Esophagus squamous epithelium (tissue), 5 donors: Measurements from ENCODE around the gene ATP6V0C. TPM values are rescaled to one million over a fixed set of nuclear protein-coding genes. Genes with fewer than 3 reads are reported as not detected.

Experiments
- DNase-seq: peaks from one replicate; lab custom pipeline; 2025; lab: John Stamatoyannopoulos, UW
- H3K27ac ChIP-seq, 4 donors: fragments of 200-600 bp; sonication (generic); one replicate each; pipeline ENCODE4 v1.5.1; 2016 to 2019; ENCODE audit warnings: mild to moderate bottlenecking in 1 of 4
- H3K27me3 ChIP-seq, 4 donors: fragments of 200-600 bp; sonication (generic); 1 replicate in 3 of 4; 2 replicates in 1 of 4; pipeline versions ENCODE4 v1.5.1 to v1.6.0; 2017 to 2021; ENCODE audit warnings: antibody characterized with exemption in 1 of 4
- H3K36me3 ChIP-seq, 3 donors: fragments of 200-600 bp; sonication (generic); one replicate each; pipeline ENCODE4 v1.5.1; 2016 to 2019
- H3K4me1 ChIP-seq, 3 donors: fragments of 200-600 bp; sonication (generic); one replicate each; pipeline ENCODE4 v1.5.1; 2017 to 2019
- H3K4me3 ChIP-seq, 4 donors: fragments of 200-600 bp; sonication (generic); 1 replicate in 3 of 4; 2 replicates in 1 of 4; pipeline ENCODE4 v1.5.1; 2016 to 2019; ENCODE audit warnings: mild to moderate bottlenecking in 2 of 4, moderate library complexity in 1 of 4
- H3K9me3 ChIP-seq, 3 donors: fragments of 200-600 bp; sonication (generic); one replicate each; pipeline ENCODE4 v1.5.1; 2016 to 2019
- POLR2A ChIP-seq, 4 donors: fragments of 450-650 bp; IDR thresholded peaks; one replicate each; pipeline ENCODE4 v1.6.1; 2017; ENCODE audit warnings: antibody characterized with exemption in 4 of 4, mild to moderate bottlenecking in 4 of 4, moderate library complexity in 3 of 4
- WGBS, 2 donors: methylation state at CpG; one replicate each; pipeline ENCODE4 v1.1.5; 2018; 5-methylcytosine and 5-hydroxymethylcytosine counted together
- intact Hi-C: fragments of 100-400 bp; cut with DNase I; formaldehyde crosslinking; loops from one replicate; pipeline ENCODE4 v1.15.0; 2022
- total RNA-seq, 4 donors: library from RNA; depleted of rRNA; stranded (reverse); fragments of >200 nt; gene quantifications; one replicate each; pipeline ENCODE4 v1.1.0, GENCODE V29; 2016
- TF ChIP-seq, protein P1 (sequence below), 6 experiments: fragments of 450-650 bp in 4 of 6; fragments of 200-600 bp in 2 of 6; sonication (generic) in 2 of 6; IDR thresholded peaks; one replicate each; pipeline ENCODE4 v1.5.1; 2016 to 2019; ENCODE audit warnings: antibody characterized with exemption in 6 of 6, mild to moderate bottlenecking in 4 of 6, moderate library complexity in 4 of 6
- donor health status: DM: yes; HTN: yes; CAD: no.

The ATP6V0C gene
- total RNA-seq, 4 donors from 2014 or later: 70.8 to 196 (median 125) TPM

DNA sequence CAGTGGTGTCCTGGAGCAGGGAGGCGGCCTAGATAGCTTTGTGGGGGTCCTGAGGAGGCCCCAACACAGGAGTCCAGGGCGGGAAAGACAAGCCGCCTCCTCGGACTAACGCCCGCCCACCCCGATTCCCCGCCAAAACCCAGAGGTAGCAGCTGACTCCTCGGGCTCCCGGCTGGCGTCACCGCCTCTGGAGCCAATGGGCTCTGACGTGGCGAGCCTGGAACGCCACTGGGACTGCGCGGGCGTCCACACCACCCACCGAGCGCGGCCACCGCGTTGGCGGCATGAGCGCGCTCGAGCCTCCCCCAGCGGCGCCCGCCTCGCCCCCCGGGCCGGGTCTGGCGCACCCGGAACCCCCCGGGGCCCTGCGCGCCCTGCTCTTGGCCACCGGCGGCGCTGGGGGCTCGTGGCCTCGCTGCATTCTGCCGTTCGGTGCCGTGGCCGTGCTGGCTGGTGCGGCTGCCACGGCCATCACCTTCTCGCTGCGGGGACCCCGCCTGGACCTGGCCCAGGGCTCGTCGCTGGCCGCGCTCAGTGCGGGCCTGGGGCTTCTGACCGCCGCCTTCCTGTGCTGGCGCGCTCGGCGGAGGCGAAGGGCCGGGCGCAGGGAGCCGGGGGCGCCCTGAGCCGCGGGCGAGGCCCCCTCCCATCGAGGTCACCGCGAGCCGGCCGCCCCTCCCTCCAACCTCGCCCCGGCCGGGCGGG lies 46.1 kb upstream of the ATP6V0C start:
- peak overlapping the region in 3 of 4 donors; percentile 26 to 56 (median 54) for H3K27ac ChIP-seq
- H3K27me3 ChIP-seq: peaks cover 4 to 59% (median 17%) of the 10 kb centered on the region in 4 donors
- intact Hi-C loops: no loop called here
- peaks cover 22 to 57% (median 39%) of the 10 kb centered on the region in 3 donors for H3K4me1 ChIP-seq
- H3K9me3 ChIP-seq: no peaks in the 10 kb centered on the region
- 0 to 1% methylated on average over 6 to 33 of the region's 80 CpGs for WGBS, 2 donors
- TF ChIP-seq, protein P1, sequence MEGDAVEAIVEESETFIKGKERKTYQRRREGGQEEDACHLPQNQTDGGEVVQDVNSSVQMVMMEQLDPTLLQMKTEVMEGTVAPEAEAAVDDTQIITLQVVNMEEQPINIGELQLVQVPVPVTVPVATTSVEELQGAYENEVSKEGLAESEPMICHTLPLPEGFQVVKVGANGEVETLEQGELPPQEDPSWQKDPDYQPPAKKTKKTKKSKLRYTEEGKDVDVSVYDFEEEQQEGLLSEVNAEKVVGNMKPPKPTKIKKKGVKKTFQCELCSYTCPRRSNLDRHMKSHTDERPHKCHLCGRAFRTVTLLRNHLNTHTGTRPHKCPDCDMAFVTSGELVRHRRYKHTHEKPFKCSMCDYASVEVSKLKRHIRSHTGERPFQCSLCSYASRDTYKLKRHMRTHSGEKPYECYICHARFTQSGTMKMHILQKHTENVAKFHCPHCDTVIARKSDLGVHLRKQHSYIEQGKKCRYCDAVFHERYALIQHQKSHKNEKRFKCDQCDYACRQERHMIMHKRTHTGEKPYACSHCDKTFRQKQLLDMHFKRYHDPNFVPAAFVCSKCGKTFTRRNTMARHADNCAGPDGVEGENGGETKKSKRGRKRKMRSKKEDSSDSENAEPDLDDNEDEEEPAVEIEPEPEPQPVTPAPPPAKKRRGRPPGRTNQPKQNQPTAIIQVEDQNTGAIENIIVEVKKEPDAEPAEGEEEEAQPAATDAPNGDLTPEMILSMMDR (IDR thresholded peaks at IDR 0.05): peak in 1 of 6 experiments; percentile 22
- TF ChIP-seq POLR2A (IDR thresholded peaks at IDR 0.05): peak in 1 of 4 donors; percentile 56
- H3K36me3 ChIP-seq: no peaks in the 10 kb centered on the region
- peak overlapping the region; percentile 27 to 73 (median 52) for H3K4me3 ChIP-seq
- DNase-seq: no peak

- H3K27ac ChIP-seq: peak overlapping the region in 2 of 4 donors; percentile 26 to 54
Observed at GRCh38 chr16:2468233-2468724, 45.5 kb upstream of the ATP6V0C start.

GRCh38 chr16:2468725-2469398 lies 44.9 kb upstream of the ATP6V0C start:
- intact Hi-C loops: no loop called here
- TF ChIP-seq POLR2A (IDR thresholded peaks at IDR 0.05): no peak
- DNase-seq: no peak
- Histone ChIP-seq H3K9me3 (no peaks in the 10 kb centered on the region), H3K27me3 (peaks cover 4 to 70% (median 18%) of the 10 kb centered on the region in 4 donors), H3K27ac (no peak overlapping the region), H3K4me3 (peak overlapping the region in 3 of 4 donors; percentile 42 to 73 (median 61)), H3K4me1 (peaks cover 28 to 68% (median 46%) of the 10 kb centered on the region in 3 donors), H3K36me3 (no peaks in the 10 kb centered on the region)
- 9 to 11% methylated on average over 7 to 9 of the region's 14 CpGs for WGBS, 2 donors

More at GRCh38 chr16:2468233-2468724, 45.5 kb upstream of the ATP6V0C start:
- DNase-seq: no peak
- 0% methylated on average over 2 to 15 of the region's 38 CpGs for WGBS, 2 donors
- H3K4me1 ChIP-seq: peaks cover 24 to 63% (median 40%) of the 10 kb centered on the region in 3 donors
- peak overlapping the region; percentile 27 to 73 (median 52) for H3K4me3 ChIP-seq
- H3K27me3 ChIP-seq: peaks cover 4 to 65% (median 18%) of the 10 kb centered on the region in 4 donors
- H3K36me3 ChIP-seq: no peaks in the 10 kb centered on the region
- TF ChIP-seq, protein P1 (IDR thresholded peaks at IDR 0.05): no peak
- TF ChIP-seq POLR2A (IDR thresholded peaks at IDR 0.05): peak in 1 of 4 donors; percentile 18
- intact Hi-C loops: no loop called here
- H3K9me3 ChIP-seq: no peaks in the 10 kb centered on the region

DNA sequence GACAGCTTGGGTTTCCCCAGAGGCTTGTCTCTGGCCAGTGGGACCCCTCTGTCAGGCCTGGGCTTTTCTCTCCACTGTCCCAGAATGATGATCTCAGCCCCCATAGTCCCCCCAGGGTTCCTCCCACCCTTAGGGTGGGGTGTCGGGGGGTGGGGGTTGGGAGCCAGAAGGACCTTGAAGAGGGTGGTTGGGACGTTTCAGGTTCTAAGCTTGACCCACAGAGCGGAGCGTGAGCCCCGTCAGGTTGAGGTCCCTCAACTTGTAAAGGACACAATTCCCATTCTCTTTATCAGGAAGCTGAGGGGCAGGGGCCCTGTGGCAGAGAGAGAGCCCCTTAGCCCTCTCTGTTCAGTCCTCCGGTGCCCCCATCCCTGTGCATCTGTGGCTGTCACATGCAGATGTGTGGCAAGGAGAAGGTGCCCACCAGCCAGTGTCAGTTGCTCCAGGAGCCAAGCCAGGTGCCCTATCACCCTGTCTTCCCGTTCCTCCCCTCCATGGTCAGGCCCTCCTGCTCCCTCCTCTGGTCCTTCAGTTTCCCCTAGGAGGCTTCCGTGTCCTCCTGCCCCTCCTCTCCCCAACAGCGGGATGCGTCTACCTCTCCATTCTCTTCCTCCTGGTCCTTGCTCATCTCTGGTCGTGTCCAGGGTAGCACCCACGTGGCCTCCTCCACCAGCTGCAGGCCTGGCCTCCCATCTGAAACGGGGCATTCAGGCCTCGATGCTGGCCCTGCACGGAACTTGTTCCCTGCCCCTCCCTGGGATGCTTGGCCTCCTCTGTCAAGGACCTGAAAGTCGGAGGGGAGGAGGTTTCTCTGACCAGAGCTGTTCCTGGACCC lies 44.1 kb upstream of the ATP6V0C start:
- Histone ChIP-seq H3K4me3 (no peak overlapping the region), H3K36me3 (no peaks in the 10 kb centered on the region), H3K27me3 (peaks cover 4 to 71% (median 18%) of the 10 kb centered on the region in 4 donors), H3K27ac (no peak overlapping the region), H3K4me1 (peaks cover 28 to 76% (median 54%) of the 10 kb centered on the region in 3 donors), H3K9me3 (no peaks in the 10 kb centered on the region)
- intact Hi-C loops: no loop called here
- 46 to 57% methylated on average over 10 to 13 of the region's 16 CpGs for WGBS, 2 donors
- no peak for TF ChIP-seq POLR2A (IDR thresholded peaks at IDR 0.05)
- TF ChIP-seq, protein P1 (IDR thresholded peaks at IDR 0.05): no peak
- no peak for DNase-seq

DNA sequence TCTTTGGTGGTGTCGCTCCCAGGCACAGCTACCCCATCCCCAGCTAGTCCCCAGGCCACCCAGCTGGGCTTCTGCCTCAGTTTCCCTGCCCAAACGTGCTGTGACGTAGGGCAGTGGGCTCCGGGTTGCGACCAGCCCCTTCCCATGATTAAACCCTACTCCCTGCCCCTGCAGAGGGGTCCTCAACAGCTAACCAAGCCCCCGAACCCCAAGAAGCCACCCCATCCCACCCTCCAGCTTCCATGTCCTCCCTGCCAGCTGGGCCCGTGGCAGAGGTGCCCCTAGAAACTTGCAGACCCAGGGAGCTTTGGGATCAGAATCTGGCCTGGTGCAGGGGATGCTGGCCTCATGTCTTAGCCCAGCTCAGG lies 43.5 kb upstream of the ATP6V0C start:
- no CpG with 5 or more reads among the region's 7 CpGs for WGBS, 2 donors
- intact Hi-C loops: no loop called here
- Histone ChIP-seq H3K27me3 (peaks cover 4 to 71% (median 18%) of the 10 kb centered on the region in 4 donors), H3K4me3 (no peak overlapping the region), H3K36me3 (no peaks in the 10 kb centered on the region), H3K9me3 (no peaks in the 10 kb centered on the region), H3K27ac (no peak overlapping the region), H3K4me1 (peaks cover 28 to 79% (median 55%) of the 10 kb centered on the region in 3 donors)
- TF ChIP-seq, protein P1 (IDR thresholded peaks at IDR 0.05): no peak
- TF ChIP-seq POLR2A (IDR thresholded peaks at IDR 0.05): no peak
- no peak for DNase-seq
